GM21576 (cell line): ENCODE data around the gene AHRR.
"Not testable (repeated sequence)": the region's sequence is repeated elsewhere in the genome, so short reads cannot be mapped to it uniquely, and the experiment has no call there.

Experiments
- ATAC-seq: cut with Tn5 transposase; IDR thresholded peaks from one replicate; pipeline ENCODE4 v1.9.1; 2021; ENCODE audit warnings: mild to moderate bottlenecking, moderate library complexity; ENCODE audit not compliant: unreplicated experiment

Gene AHRR

GRCh38 chr5:392431-392988 is 71.0 kb downstream of the AHRR start:
- peak; percentile 71 for ATAC-seq

GRCh38 chr5:393846-394275 is 72.3 kb downstream of the AHRR start:
- ATAC-seq, result no peak

GRCh38 chr5:394671-395155 is 73.2 kb downstream of the AHRR start:
- no peak for ATAC-seq

- no peak for ATAC-seq
These were observed 73.8 kb downstream of the AHRR start for GRCh38 chr5:395156-395920.

- ATAC-seq, result no peak
These were observed 74.5 kb downstream of the AHRR start for GRCh38 chr5:395921-396530.

- no peak for ATAC-seq
These were observed 75.0 kb downstream of the AHRR start for GRCh38 chr5:396531-396961.

- not testable (repeated sequence) for ATAC-seq
These were observed 76.6 kb downstream of the AHRR start for GRCh38 chr5:398141-398474.

- ATAC-seq, result no peak
These were observed 77.2 kb downstream of the AHRR start for GRCh38 chr5:398475-399295.

- peak; percentile 68 for ATAC-seq
These were observed 78.1 kb downstream of the AHRR start for GRCh38 chr5:399296-400281.

- peak; percentile 17 for ATAC-seq
These were observed 79.0 kb downstream of the AHRR start for GRCh38 chr5:400282-401145.

GRCh38 chr5:401146-402034 is 79.9 kb downstream of the AHRR start:
- no peak for ATAC-seq

- not testable (repeated sequence) for ATAC-seq
These were observed 80.7 kb downstream of the AHRR start for GRCh38 chr5:402219-402614.

- peak; percentile 54 for ATAC-seq
These were observed 81.3 kb downstream of the AHRR start for GRCh38 chr5:402615-403359.

- ATAC-seq, result no peak
These were observed 82.5 kb downstream of the AHRR start for GRCh38 chr5:403995-404394.

- no peak for ATAC-seq
These were observed 83.2 kb downstream of the AHRR start for GRCh38 chr5:404666-405241.

GRCh38 chr5:405421-405820 is 83.9 kb downstream of the AHRR start:
- no peak for ATAC-seq

GRCh38 chr5:406041-406440 is 84.5 kb downstream of the AHRR start:
- no peak for ATAC-seq
